ENCODE results near the gene RELA.

GRCh38 chr11:65640483-65641296 lies 22.0 kb downstream of the RELA start:
- TF ChIP-seq CTCF (IDR thresholded peaks at IDR 0.05), result no peak
- no peak for TF ChIP-seq POLR2AphosphoS5 (IDR thresholded peaks at IDR 0.05)

All from prostate gland (tissue), 2 donors.